Skeletal muscle cell (primary cell): ENCODE results near the gene FBLN7.
"Not testable (repeated sequence)": the region's sequence is repeated elsewhere in the genome, so short reads cannot be mapped to it uniquely, and the experiment has no call there.

Source experiments
- DNase-seq: peaks from one replicate; pipeline ENCODE4 v3.0.0-alpha.2; 2010; ENCODE audit warnings: low read depth
- H3K4me3 ChIP-seq: 2 replicates; pipeline ENCODE4 v1.5.1; 2011; ENCODE audit warnings: low read depth, mild to moderate bottlenecking, control low read depth, low read length, moderate library complexity

FBLN7 gene

GRCh38 chr2:112139661-112140204, 1.5 kb downstream of the FBLN7 start:
- not testable (repeated sequence) for H3K4me3 ChIP-seq, DNase-seq

GRCh38 chr2:112140205-112140802, 2.1 kb downstream of the FBLN7 start:
- no peak overlapping the region for H3K4me3 ChIP-seq
- no peak for DNase-seq

GRCh38 chr2:112140899-112141625, 2.9 kb downstream of the FBLN7 start:
- DNase-seq = no peak

GRCh38 chr2:112141626-112142007, 3.4 kb downstream of the FBLN7 start:
- no peak overlapping the region for H3K4me3 ChIP-seq
- no peak for DNase-seq

More at GRCh38 chr2:112140899-112141625, 2.9 kb downstream of the FBLN7 start:
- H3K4me3 ChIP-seq = no peak overlapping the region

- no peak for DNase-seq
- H3K4me3 ChIP-seq = no peak overlapping the region
Observed at GRCh38 chr2:112142525-112143078, 4.4 kb downstream of the FBLN7 start.

GRCh38 chr2:112143150-112143549, 5.0 kb downstream of the FBLN7 start:
- DNase-seq = no peak
- H3K4me3 ChIP-seq = no peak overlapping the region

- no peak overlapping the region for H3K4me3 ChIP-seq
- DNase-seq = no peak
Observed at GRCh38 chr2:112144966-112145365, 6.8 kb downstream of the FBLN7 start.

GRCh38 chr2:112147382-112148168, 9.4 kb downstream of the FBLN7 start:
- H3K4me3 ChIP-seq = no peak overlapping the region
- DNase-seq = no peak

GRCh38 chr2:112148477-112148876, 10.3 kb downstream of the FBLN7 start:
- DNase-seq = no peak
- no peak overlapping the region for H3K4me3 ChIP-seq

- no peak overlapping the region for H3K4me3 ChIP-seq
- DNase-seq = no peak
Observed at GRCh38 chr2:112149194-112149593, 11.0 kb downstream of the FBLN7 start.

GRCh38 chr2:112149866-112150435, 11.8 kb downstream of the FBLN7 start:
- H3K4me3 ChIP-seq = no peak overlapping the region
- no peak for DNase-seq

GRCh38 chr2:112150447-112150846, 12.3 kb downstream of the FBLN7 start:
- peak; percentile 79 for DNase-seq

GRCh38 chr2:112150851-112151250, 12.7 kb downstream of the FBLN7 start:
- H3K4me3 ChIP-seq = no peak overlapping the region

More at GRCh38 chr2:112150447-112150846, 12.3 kb downstream of the FBLN7 start:
- no peak overlapping the region for H3K4me3 ChIP-seq

GRCh38 chr2:112151271-112151670, 13.1 kb downstream of the FBLN7 start:
- no peak overlapping the region for H3K4me3 ChIP-seq
- no peak for DNase-seq

More at GRCh38 chr2:112150851-112151250, 12.7 kb downstream of the FBLN7 start:
- DNase-seq = no peak

- H3K4me3 ChIP-seq = no peak overlapping the region
- DNase-seq = no peak
Observed at GRCh38 chr2:112151701-112152440, 13.7 kb downstream of the FBLN7 start.

GRCh38 chr2:112152476-112153178, 14.4 kb downstream of the FBLN7 start:
- DNase-seq = no peak
- no peak overlapping the region for H3K4me3 ChIP-seq

GRCh38 chr2:112153179-112153490, 14.9 kb downstream of the FBLN7 start:
- H3K4me3 ChIP-seq = no peak overlapping the region
- DNase-seq = no peak

GRCh38 chr2:112153501-112153900, 15.3 kb downstream of the FBLN7 start:
- no peak overlapping the region for H3K4me3 ChIP-seq
- no peak for DNase-seq
